ACC112 (cell line): ENCODE data around the gene TTLL1.
A peak's percentile ranks its signal among the peaks of the same experiment; 100 is the strongest.

ENCODE experiments used
- H2AFZ ChIP-seq: fragments of 200-600 bp; sonication (generic); one replicate; pipeline ENCODE4 v1.6.0; 2017; ENCODE audit warnings: antibody characterized with exemption, low read length; ENCODE audit not compliant: unreplicated experiment
- H3K27ac ChIP-seq: fragments of 200-600 bp; sonication (generic); 2 replicates; pipeline ENCODE4 v1.5.1; 2014; ENCODE audit warnings: low read depth, mild to moderate bottlenecking, antibody characterized with exemption, low read length, moderate library complexity
- H3K27me3 ChIP-seq: fragments of 200-600 bp; sonication (generic); 2 replicates; pipeline ENCODE4 v1.6.1; 2014; ENCODE audit warnings: mild to moderate bottlenecking, antibody characterized with exemption, low read length, moderate library complexity, mixed read lengths; ENCODE audit not compliant: insufficient read depth
- H3K36me3 ChIP-seq: fragments of 200-600 bp; sonication (generic); 2 replicates; pipeline ENCODE4 v1.6.1; 2016; ENCODE audit warnings: mild to moderate bottlenecking, antibody characterized with exemption, low read length, moderate library complexity, mixed read lengths; ENCODE audit not compliant: insufficient read depth
- H3K4me1 ChIP-seq: fragments of 200-600 bp; sonication (generic); one replicate; pipeline ENCODE4 v1.6.1; 2016; ENCODE audit warnings: low read length, mixed read lengths; ENCODE audit not compliant: insufficient read depth, unreplicated experiment, control insufficient read depth
- H3K4me3 ChIP-seq: fragments of 200-600 bp; sonication (generic); 2 replicates; pipeline ENCODE4 v1.5.1; 2014; ENCODE audit warnings: mild to moderate bottlenecking, low read depth, low read length
- H3K79me2 ChIP-seq: fragments of 200-600 bp; sonication (generic); one replicate; pipeline ENCODE4 v1.6.0; 2016; ENCODE audit warnings: low read length; ENCODE audit not compliant: control insufficient read depth, unreplicated experiment, insufficient read depth

Gene TTLL1

GRCh38 chr22:42993651-42994275 lies 95.4 kb downstream of the TTLL1 start:
- H2AFZ ChIP-seq: no peak overlapping the region
- peaks cover 75% of the 10 kb centered on the region for H3K79me2 ChIP-seq
- peak overlapping the region; percentile 62 for H3K4me3 ChIP-seq

DNA sequence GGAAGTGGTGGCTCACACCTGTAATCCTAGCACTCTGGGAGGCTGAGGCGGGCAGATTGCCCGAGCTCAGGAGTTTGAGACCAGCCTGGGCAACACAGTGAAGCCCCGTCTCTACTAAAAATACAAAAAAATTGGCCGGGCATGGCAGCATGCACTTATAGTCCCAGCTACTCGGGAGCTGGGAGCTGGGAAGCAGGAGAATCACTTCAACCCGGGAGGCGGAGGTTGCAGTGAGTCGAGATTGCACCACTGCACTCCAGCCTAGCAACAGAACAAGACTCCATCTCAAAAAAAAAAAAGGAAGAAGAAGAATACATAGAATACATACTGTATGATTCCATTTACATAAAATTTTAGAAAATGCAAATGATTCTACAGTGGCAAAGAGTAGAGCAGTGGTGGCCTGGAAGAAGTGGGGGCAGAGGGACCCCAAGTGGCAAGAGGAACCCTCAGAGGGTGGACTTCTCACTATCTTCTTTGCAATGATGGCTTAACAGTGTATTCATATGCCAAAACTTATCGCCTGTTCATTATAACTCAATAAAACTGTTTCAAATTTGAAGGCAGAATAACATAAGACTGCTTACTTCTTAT lies 96.2 kb downstream of the TTLL1 start:
- peak overlapping the region; percentile 91 for H3K27ac ChIP-seq

More at GRCh38 chr22:42993651-42994275, 95.4 kb downstream of the TTLL1 start:
- Histone ChIP-seq H3K27ac (peak overlapping the region; percentile 91), H3K27me3 (no peaks in the 10 kb centered on the region), H3K4me1 (peaks cover 55% of the 10 kb centered on the region), H3K36me3 (0 out of 2 replicates have a peak, but pooled peaks cover 3% of the 10 kb centered on the region)

DNA sequence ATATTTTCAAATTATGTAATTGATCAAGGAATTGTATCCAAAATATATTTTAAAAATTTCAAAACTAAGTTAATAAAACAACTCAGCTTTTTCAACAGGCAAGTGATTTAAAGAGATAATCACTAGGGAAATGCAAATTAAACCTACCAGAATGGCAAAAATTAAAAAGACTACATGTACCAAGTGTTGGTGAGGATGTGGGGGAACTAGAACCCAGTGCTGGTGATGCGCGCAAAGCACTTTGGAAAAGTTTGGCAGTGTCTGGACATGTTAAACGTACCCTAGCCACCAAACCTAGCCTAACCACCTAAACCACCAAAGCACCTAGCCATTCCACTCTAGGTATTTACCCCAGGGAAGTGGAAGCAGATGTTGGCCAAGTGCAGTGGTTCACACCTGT lies 97.1 kb downstream of the TTLL1 start:
- H3K27ac ChIP-seq: no peak overlapping the region

More for the DNA sequence above, 96.2 kb downstream of the TTLL1 start:
- Histone ChIP-seq H3K27me3 (no peaks in the 10 kb centered on the region), H3K79me2 (peaks cover 75% of the 10 kb centered on the region), H2AFZ (no peak overlapping the region), H3K36me3 (0 out of 2 replicates have a peak, but pooled peaks cover 3% of the 10 kb centered on the region), H3K4me1 (peaks cover 52% of the 10 kb centered on the region), H3K4me3 (no peak overlapping the region; the same call in 1 of the 2 replicates)

GRCh38 chr22:42991010-42991651 lies 98.1 kb downstream of the TTLL1 start:
- peaks cover 75% of the 10 kb centered on the region for H3K79me2 ChIP-seq
- H3K4me3 ChIP-seq: peak overlapping the region; percentile 32
- peaks cover 39% of the 10 kb centered on the region for H3K4me1 ChIP-seq
- peak overlapping the region; percentile 84 for H3K27ac ChIP-seq
- no peaks in the 10 kb centered on the region for H3K27me3 ChIP-seq
- no peak overlapping the region for H2AFZ ChIP-seq
- 0 out of 2 replicates have a peak, but pooled peaks cover 3% of the 10 kb centered on the region for H3K36me3 ChIP-seq

More for the DNA sequence above, 97.1 kb downstream of the TTLL1 start:
- Histone ChIP-seq H3K4me3 (no peak overlapping the region), H3K79me2 (peaks cover 73% of the 10 kb centered on the region), H2AFZ (no peak overlapping the region), H3K27me3 (no peaks in the 10 kb centered on the region), H3K4me1 (peaks cover 46% of the 10 kb centered on the region), H3K36me3 (0 out of 2 replicates have a peak, but pooled peaks cover 3% of the 10 kb centered on the region)

GRCh38 chr22:42990131-42990838 lies 98.9 kb downstream of the TTLL1 start:
- no peaks in the 10 kb centered on the region for H3K27me3 ChIP-seq
- H3K4me1 ChIP-seq: peaks cover 35% of the 10 kb centered on the region
- peaks cover 78% of the 10 kb centered on the region for H3K79me2 ChIP-seq

More at GRCh38 chr22:42990131-42990838, 98.9 kb downstream of the TTLL1 start:
- Histone ChIP-seq H3K36me3 (0 out of 2 replicates have a peak, but pooled peaks cover 3% of the 10 kb centered on the region), H3K4me3 (peak overlapping the region; percentile 32), H3K27ac (peak overlapping the region; percentile 84), H2AFZ (no peak overlapping the region)
